NCI-H1092 (cell line): ENCODE results near the gene USF2.

Experiments
- DNase-seq: peaks from one replicate; lab custom pipeline; 2025; lab: John Stamatoyannopoulos, UW

USF2 gene

GRCh38 chr19:35321291-35321690 is 52.5 kb downstream of the USF2 start:
- no peak for DNase-seq

- no peak for DNase-seq
These were observed 53.3 kb downstream of the USF2 start for GRCh38 chr19:35322014-35322413.

DNA sequence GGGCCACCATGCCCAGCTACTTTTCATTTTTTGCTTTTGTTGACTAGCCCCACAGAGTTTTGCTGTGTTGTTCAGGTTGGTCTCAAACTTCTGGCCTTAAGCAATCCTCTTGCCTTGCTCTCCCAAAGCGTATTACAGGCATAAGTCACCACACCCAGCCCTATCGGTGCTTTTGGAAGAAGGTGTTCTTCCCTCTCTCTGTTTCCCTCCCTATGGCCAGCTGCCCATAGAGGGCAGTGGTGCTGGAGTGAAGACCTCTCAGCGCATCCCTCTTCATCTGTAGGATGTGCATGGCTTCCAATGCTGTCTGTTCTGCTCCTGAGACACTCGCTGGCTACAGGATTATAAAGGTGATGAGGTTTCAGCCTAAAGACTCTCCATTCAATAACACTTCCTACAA is 58.9 kb downstream of the USF2 start:
- no peak for DNase-seq

DNA sequence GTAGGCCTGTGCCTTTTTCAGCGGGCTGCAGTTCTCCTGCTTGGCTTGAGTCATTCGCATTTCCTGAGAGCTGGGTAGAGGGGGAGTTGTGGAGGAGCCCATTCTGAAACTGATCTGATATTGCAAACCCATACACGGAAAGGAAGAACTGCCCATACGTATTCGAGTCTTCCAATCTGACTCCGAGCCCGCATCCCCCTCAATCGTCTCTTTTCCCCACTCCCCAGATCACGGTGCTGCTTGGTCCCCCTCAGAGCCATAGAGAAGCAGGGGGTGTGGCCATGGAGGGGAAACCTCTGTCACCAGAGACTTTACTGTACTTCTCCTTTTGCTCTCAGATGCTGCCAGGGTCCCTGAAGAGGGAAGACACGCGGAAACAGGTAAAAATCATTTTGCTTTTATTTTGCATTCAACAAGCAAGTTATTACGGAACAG is 60.1 kb downstream of the USF2 start, which contains the start of gene CD22:
CD22 (plus strand) TSS at position 337 of the 435 bp plus-strand sequence. CDS start 2,854 bp downstream, outside the sequence.
- DNase-seq = no peak

DNA sequence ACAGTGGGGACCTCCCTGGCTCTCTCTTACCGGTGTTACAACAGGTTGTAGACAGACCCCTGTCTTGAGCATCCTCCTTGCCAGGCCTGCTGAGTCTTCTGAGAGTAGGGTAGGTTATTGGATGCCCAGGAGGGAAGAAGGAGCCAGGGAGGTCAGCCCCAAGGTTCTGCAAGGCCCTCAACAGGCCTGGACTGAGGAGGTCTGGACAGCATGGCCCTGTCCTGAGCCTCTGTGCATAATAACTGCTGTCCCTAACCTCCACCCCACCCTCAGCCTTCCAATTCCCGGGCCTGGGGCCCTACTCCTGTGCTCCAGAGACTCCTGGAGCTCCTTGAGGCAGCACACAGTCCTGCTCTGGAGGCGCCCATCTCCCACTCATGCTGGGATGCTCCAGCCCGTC is 60.6 kb downstream of the USF2 start:
- DNase-seq = no peak
